Measurements from ENCODE around the gene TP53RK. TPM values are rescaled to one million over a fixed set of nuclear protein-coding genes. Genes with fewer than 3 reads are reported as not detected.

Gene TP53RK
- total RNA-seq, 1 donor, result 21.0 TPM

DNA sequence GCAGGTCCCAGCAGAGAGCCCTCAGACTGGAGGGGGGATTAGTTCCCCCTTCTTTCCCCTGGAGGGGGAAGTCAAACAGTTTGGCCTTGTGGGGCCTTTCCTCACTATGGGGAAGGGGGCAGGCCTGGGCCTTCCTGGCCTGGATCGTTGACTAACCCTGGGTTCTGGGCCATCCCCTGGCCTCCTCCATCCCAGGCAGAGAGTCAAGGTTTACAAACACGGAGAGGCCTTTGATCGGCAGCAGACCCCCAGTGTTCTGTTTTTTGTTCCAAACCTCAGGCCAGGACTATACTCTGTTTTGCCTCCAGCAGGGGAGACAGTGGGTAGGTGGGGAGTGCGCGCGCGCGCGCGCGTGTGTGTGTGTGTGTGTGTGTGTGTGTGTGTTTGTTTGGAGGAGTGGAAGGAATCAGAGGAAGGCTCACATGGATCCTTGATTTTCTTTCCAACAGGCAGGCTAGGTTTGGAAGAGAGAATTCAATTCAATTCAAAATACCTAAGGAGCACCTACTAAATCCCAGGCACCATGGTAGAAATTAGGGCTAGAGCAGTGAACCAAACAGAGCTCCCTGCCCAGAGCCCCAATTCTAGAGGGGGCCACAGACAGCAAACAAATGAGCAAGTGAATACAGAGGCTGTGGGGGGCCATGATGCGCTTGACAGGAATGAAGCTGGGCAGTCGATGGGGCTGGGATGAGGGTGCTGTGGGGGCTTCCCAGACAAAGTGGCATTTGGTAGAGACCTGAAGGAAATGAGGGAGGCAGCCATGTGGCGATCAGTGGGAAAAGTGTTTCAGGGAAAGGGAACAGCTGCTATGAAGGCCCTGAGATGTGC lies 14.8 kb downstream of the TP53RK start:
- Histone ChIP-seq H3K79me2 (ENCODE audit: insufficient read depth, low read length) (no peaks in the 10 kb centered on the region), H2AFZ (ENCODE audit: low read length) (no peak overlapping the region), H3K27ac (ENCODE audit: low read depth, low read length) (no peak overlapping the region), H4K20me1 (ENCODE audit: insufficient read depth, low read length) (no peaks in the 10 kb centered on the region), H3K4me2 (ENCODE audit: insufficient read depth, low read length) (no peak overlapping the region), H3K27me3 (ENCODE audit: insufficient read depth, low read length) (no peaks in the 10 kb centered on the region), H3K4me3 (ENCODE audit: insufficient read depth, low read length) (no peak overlapping the region), H3K36me3 (ENCODE audit: insufficient read depth, low read length) (no peaks in the 10 kb centered on the region), H3K9me3 (ENCODE audit: low read depth, low read length) (no peaks in the 10 kb centered on the region), H3K4me1 (ENCODE audit: insufficient read depth, low read length) (no peaks in the 10 kb centered on the region)
- TF ChIP-seq, protein P1, sequence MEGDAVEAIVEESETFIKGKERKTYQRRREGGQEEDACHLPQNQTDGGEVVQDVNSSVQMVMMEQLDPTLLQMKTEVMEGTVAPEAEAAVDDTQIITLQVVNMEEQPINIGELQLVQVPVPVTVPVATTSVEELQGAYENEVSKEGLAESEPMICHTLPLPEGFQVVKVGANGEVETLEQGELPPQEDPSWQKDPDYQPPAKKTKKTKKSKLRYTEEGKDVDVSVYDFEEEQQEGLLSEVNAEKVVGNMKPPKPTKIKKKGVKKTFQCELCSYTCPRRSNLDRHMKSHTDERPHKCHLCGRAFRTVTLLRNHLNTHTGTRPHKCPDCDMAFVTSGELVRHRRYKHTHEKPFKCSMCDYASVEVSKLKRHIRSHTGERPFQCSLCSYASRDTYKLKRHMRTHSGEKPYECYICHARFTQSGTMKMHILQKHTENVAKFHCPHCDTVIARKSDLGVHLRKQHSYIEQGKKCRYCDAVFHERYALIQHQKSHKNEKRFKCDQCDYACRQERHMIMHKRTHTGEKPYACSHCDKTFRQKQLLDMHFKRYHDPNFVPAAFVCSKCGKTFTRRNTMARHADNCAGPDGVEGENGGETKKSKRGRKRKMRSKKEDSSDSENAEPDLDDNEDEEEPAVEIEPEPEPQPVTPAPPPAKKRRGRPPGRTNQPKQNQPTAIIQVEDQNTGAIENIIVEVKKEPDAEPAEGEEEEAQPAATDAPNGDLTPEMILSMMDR (IDR thresholded peaks at IDR 0.05; ENCODE audit: extremely low read depth, low read depth, low read length), result no peak
- DNase-seq (ENCODE audit: insufficient read length, low spot score, missing footprints), result peak; percentile 15

DNA sequence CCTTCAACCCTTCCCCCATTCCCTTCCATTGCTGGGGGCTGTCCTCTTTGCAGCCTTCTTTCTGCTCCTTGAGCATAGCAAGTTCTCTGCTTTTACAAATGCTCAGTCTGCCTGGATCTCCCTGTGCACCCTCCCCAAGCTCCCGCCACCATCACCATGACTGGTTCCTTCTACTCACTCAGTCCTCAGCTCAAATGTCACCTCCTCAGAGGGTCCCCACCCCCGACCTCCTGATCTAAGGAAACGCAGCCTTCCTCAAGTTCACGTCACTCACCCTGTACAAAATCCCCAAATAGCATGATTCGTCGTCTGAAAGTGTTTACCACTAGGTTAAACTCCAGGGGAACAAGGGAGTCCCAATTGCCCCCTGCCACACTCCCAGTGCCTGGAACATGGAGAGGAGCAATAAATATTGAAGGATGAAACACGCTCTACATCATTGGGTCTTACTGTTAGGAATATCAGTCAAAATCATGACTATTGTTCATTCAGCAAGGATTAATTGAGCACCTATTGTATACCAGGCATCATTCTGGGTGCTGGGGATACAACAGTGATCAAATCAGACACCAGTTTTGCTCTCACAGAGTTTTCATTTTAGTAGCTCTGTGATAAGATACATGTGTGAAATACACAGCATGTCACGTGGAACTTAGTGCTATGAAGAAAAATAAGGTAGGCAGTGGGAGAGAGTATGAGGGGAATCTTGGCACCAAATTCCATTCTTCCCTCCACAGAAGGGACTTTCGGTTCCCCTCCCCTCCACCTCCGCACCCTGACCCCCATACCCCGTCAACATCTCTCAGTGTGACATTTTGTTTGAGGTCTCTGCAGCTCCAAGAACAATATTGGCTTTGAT lies 15.6 kb downstream of the TP53RK start:
- Histone ChIP-seq H2AFZ (ENCODE audit: low read length) (no peak overlapping the region), H3K9me3 (ENCODE audit: low read depth, low read length) (no peaks in the 10 kb centered on the region), H3K4me1 (ENCODE audit: insufficient read depth, low read length) (no peaks in the 10 kb centered on the region), H3K36me3 (ENCODE audit: insufficient read depth, low read length) (no peaks in the 10 kb centered on the region), H4K20me1 (ENCODE audit: insufficient read depth, low read length) (no peaks in the 10 kb centered on the region), H3K27ac (ENCODE audit: low read depth, low read length) (no peak overlapping the region), H3K79me2 (ENCODE audit: insufficient read depth, low read length) (no peaks in the 10 kb centered on the region), H3K4me3 (ENCODE audit: insufficient read depth, low read length) (no peak overlapping the region), H3K4me2 (ENCODE audit: insufficient read depth, low read length) (no peak overlapping the region), H3K27me3 (ENCODE audit: insufficient read depth, low read length) (no peaks in the 10 kb centered on the region)
- TF ChIP-seq, protein P1 (IDR thresholded peaks at IDR 0.05; ENCODE audit: extremely low read depth, low read depth, low read length), result no peak
- peak; percentile 23 for DNase-seq (ENCODE audit: insufficient read length, low spot score, missing footprints)

DNA sequence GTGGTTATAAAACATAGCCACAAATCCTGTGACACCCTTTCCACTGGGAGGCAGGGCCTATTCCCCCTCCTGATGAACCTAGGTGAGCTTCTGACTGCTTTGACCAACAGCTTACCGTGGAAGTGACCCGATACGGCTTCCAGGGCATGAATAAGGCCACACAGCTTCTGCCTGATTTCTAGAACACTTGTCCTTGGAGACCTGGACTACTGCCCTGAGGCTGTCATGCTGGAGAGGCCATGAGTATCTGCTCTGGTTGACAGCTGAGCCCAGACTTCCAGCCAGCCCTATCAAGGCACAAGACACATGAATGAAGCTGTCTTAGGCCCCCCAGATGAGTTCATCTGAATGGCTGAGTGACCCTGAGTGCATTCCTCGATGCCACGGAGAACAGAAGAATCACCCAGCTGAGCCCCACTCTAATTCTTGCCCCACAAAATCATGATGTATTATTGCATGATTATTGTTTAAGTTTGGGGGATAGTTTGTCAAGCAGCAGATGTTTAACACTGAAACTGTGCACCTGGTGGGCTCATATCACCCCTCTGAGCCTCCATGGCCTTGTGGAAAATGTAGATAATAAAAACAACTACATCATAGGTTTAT lies 16.6 kb downstream of the TP53RK start:
- no peaks in the 10 kb centered on the region for H3K4me1 ChIP-seq (ENCODE audit: insufficient read depth, low read length)
- H3K4me2 ChIP-seq (ENCODE audit: insufficient read depth, low read length), result no peak overlapping the region
- no peak overlapping the region for H2AFZ ChIP-seq (ENCODE audit: low read length)
- H3K4me3 ChIP-seq (ENCODE audit: insufficient read depth, low read length), result no peak overlapping the region
- DNase-seq (ENCODE audit: insufficient read length, low spot score, missing footprints), result peak; percentile 14
- H3K27me3 ChIP-seq (ENCODE audit: insufficient read depth, low read length), result no peaks in the 10 kb centered on the region
- TF ChIP-seq, protein P1 (IDR thresholded peaks at IDR 0.05; ENCODE audit: extremely low read depth, low read depth, low read length), result no peak
- no peaks in the 10 kb centered on the region for H4K20me1 ChIP-seq (ENCODE audit: insufficient read depth, low read length)
- H3K9me3 ChIP-seq (ENCODE audit: low read depth, low read length), result no peaks in the 10 kb centered on the region
- no peaks in the 10 kb centered on the region for H3K36me3 ChIP-seq (ENCODE audit: insufficient read depth, low read length)
- H3K79me2 ChIP-seq (ENCODE audit: insufficient read depth, low read length), result no peaks in the 10 kb centered on the region
- H3K27ac ChIP-seq (ENCODE audit: low read depth, low read length), result no peak overlapping the region
